HG03175 (cell line): ENCODE data around the gene TCFL5.

Experiments used
- ATAC-seq: cut with Tn5 transposase; IDR thresholded peaks from one replicate; pipeline ENCODE4 v1.9.1; 2021; ENCODE audit warnings: mild to moderate bottlenecking, moderate library complexity; ENCODE audit not compliant: unreplicated experiment

Gene TCFL5

GRCh38 chr20:62896526-62896925 is 34.9 kb upstream of the TCFL5 start:
- no peak for ATAC-seq

GRCh38 chr20:62895539-62895938 is 33.9 kb upstream of the TCFL5 start:
- no peak for ATAC-seq

GRCh38 chr20:62894261-62894660 is 32.6 kb upstream of the TCFL5 start:
- no peak for ATAC-seq

- no peak for ATAC-seq
Measured at GRCh38 chr20:62893700-62894099, 32.1 kb upstream of the TCFL5 start.

- ATAC-seq, result no peak
Measured at GRCh38 chr20:62892348-62893304, 31.0 kb upstream of the TCFL5 start.

- no peak for ATAC-seq
Measured at GRCh38 chr20:62891111-62891510, 29.5 kb upstream of the TCFL5 start.

GRCh38 chr20:62890444-62890843 is 28.8 kb upstream of the TCFL5 start:
- ATAC-seq, result no peak

- ATAC-seq, result no peak
Measured at GRCh38 chr20:62889871-62890270, 28.2 kb upstream of the TCFL5 start.

GRCh38 chr20:62889411-62889810 is 27.8 kb upstream of the TCFL5 start:
- no peak for ATAC-seq

GRCh38 chr20:62888910-62889309 is 27.3 kb upstream of the TCFL5 start:
- ATAC-seq, result no peak

- no peak for ATAC-seq
Measured at GRCh38 chr20:62888406-62888805, 26.8 kb upstream of the TCFL5 start.

- ATAC-seq, result no peak
Measured at GRCh38 chr20:62887860-62888239, 26.2 kb upstream of the TCFL5 start.

GRCh38 chr20:62887152-62887859 is 25.7 kb upstream of the TCFL5 start:
- ATAC-seq, result no peak

- no peak for ATAC-seq
Measured at GRCh38 chr20:62886709-62887058, 25.1 kb upstream of the TCFL5 start.

- no peak for ATAC-seq
Measured at GRCh38 chr20:62885896-62886708, 24.5 kb upstream of the TCFL5 start.

GRCh38 chr20:62885046-62885895 is 23.6 kb upstream of the TCFL5 start:
- ATAC-seq, result no peak

- no peak for ATAC-seq
Measured at GRCh38 chr20:62884556-62884955, 22.9 kb upstream of the TCFL5 start.

- no peak for ATAC-seq
Measured at GRCh38 chr20:62882426-62882825, 20.8 kb upstream of the TCFL5 start.

GRCh38 chr20:62881662-62882395 is 20.2 kb upstream of the TCFL5 start:
- ATAC-seq, result no peak
